Neural cell (in vitro differentiated cells): ENCODE data around the gene AFAP1. TPM values are rescaled to one million over a fixed set of nuclear protein-coding genes. Genes with fewer than 3 reads are reported as not detected.

ENCODE experiments used
- H2AFZ ChIP-seq: fragments of 200-600, 300-800 bp; sonication (generic), shearing (Covaris generic); 2 replicates; pipeline ENCODE4 v1.6.0; 2014; ENCODE audit warnings: low read depth, mild to moderate bottlenecking, antibody characterized with exemption, low read length, moderate library complexity
- H3F3A ChIP-seq: fragments of 200-600 bp; shearing (Covaris generic); 2 replicates; pipeline ENCODE4 v1.6.1; 2016; ENCODE audit warnings: mild to moderate bottlenecking, moderate library complexity, mixed read lengths, antibody characterized with exemption, low read length; ENCODE audit not compliant: insufficient read depth, poor library complexity, severe bottlenecking
- H3K27ac ChIP-seq: fragments of 200-600, 300-800 bp; sonication (generic), shearing (Covaris generic); 2 replicates; pipeline ENCODE4 v1.5.1; 2014; ENCODE audit warnings: mild to moderate bottlenecking, low read length, moderate library complexity
- H3K27me3 ChIP-seq: fragments of 300-800, 200-600 bp; sonication (generic), shearing (Covaris generic); 2 replicates; pipeline ENCODE4 v1.6.0; 2014; ENCODE audit warnings: mild to moderate bottlenecking, low read depth, low read length, moderate library complexity; ENCODE audit not compliant: insufficient read depth
- H3K36me3 ChIP-seq: fragments of 300-800, 200-600 bp; sonication (generic), shearing (Covaris generic); 2 replicates; pipeline ENCODE4 v1.5.1; 2014; ENCODE audit warnings: mild to moderate bottlenecking, antibody characterized with exemption, low read length, moderate library complexity; ENCODE audit not compliant: insufficient read depth
- H3K4me2 ChIP-seq: fragments of 300-800, 200-600 bp; sonication (generic), shearing (Covaris generic); 2 replicates; pipeline ENCODE4 v1.6.0; 2014; ENCODE audit warnings: mild to moderate bottlenecking, low read length
- H3K4me3 ChIP-seq: fragments of 300-800, 200-600 bp; sonication (generic), shearing (Covaris generic); 2 replicates; pipeline ENCODE4 v1.5.1; 2014; ENCODE audit warnings: mild to moderate bottlenecking, low read length, moderate library complexity
- H3K79me2 ChIP-seq: fragments of 200-600 bp; shearing (Covaris generic); replicated peaks from 2 replicates; pipeline ENCODE4 v1.6.0; 2014; ENCODE audit warnings: mild to moderate bottlenecking, low read length, moderate library complexity; ENCODE audit not compliant: insufficient read depth
- H3K9ac ChIP-seq: fragments of 300-800, 200-600 bp; sonication (generic), shearing (Covaris generic); 2 replicates; pipeline ENCODE4 v1.6.1; 2016; ENCODE audit warnings: mild to moderate bottlenecking, low read length, mixed read lengths
- H3K9me2 ChIP-seq: fragments of 200-600 bp; shearing (Covaris generic); 2 replicates; pipeline ENCODE4 v1.6.1; 2016; ENCODE audit warnings: mild to moderate bottlenecking, low read length, mixed read lengths; ENCODE audit not compliant: insufficient read depth
- H3K9me3 ChIP-seq: fragments of 200-600, 300-800 bp; sonication (generic), shearing (Covaris generic); 2 replicates; pipeline ENCODE4 v1.6.1; 2016; ENCODE audit warnings: mild to moderate bottlenecking, mixed run types, low read length, moderate library complexity, mixed read lengths
- H4K20me1 ChIP-seq: fragments of 200-600 bp; shearing (Covaris generic); 2 replicates; pipeline ENCODE4 v1.6.1; 2016; ENCODE audit warnings: mild to moderate bottlenecking, mixed run types; ENCODE audit not compliant: insufficient read depth
- EP300 ChIP-seq: fragments of 450-650 bp; conservative IDR thresholded peaks from 2 replicates; pipeline ENCODE4 v1.6.1; 2014; ENCODE audit warnings: antibody characterized with exemption, mild to moderate bottlenecking, moderate library complexity; ENCODE audit not compliant: poor library complexity, severe bottlenecking
- EZH2 ChIP-seq: fragments of 200-600, 300-800 bp; shearing (Covaris generic), sonication (generic); IDR thresholded peaks from 2 replicates; pipeline ENCODE4 v1.6.1; 2014; ENCODE audit warnings: antibody characterized with exemption, low read length, borderline replicate concordance, mild to moderate bottlenecking; ENCODE audit not compliant: insufficient read depth, poor library complexity, severe bottlenecking
- MXI1 ChIP-seq: fragments of 450-650 bp; conservative IDR thresholded peaks from 2 replicates; pipeline ENCODE4 v1.6.1; 2014; ENCODE audit warnings: antibody characterized with exemption, mild to moderate bottlenecking; ENCODE audit not compliant: poor library complexity, severe bottlenecking
- POLR2AphosphoS5 ChIP-seq: IDR thresholded peaks from 2 replicates; pipeline ENCODE4 v1.6.1; 2012
- RAD21 ChIP-seq: fragments of 450-650 bp; conservative IDR thresholded peaks from 2 replicates; pipeline ENCODE4 v1.6.1; 2014; ENCODE audit warnings: antibody characterized with exemption, mild to moderate bottlenecking, moderate library complexity
- SMC3 ChIP-seq: fragments of 450-650 bp; conservative IDR thresholded peaks from 2 replicates; pipeline ENCODE4 v1.6.1; 2014; ENCODE audit warnings: antibody characterized with exemption, mild to moderate bottlenecking, moderate library complexity; ENCODE audit not compliant: poor library complexity
- TAF1 ChIP-seq: IDR thresholded peaks from 2 replicates; pipeline ENCODE4 v1.6.1; 2012; ENCODE audit warnings: low read depth
- polyA plus RNA-seq: library from polyadenylated mRNA; depleted of rRNA; stranded (reverse); fragments of >200 nt; gene quantifications from 2 replicates; pipeline ENCODE4 v1.2.3, GENCODE V29; 2014
- TF ChIP-seq, protein P1 (sequence below): fragments of 450-650 bp; IDR thresholded peaks from 2 replicates; pipeline ENCODE4 v1.5.1; 2014; ENCODE audit warnings: antibody characterized with exemption, mild to moderate bottlenecking, moderate library complexity; ENCODE audit not compliant: poor library complexity, severe bottlenecking
- TF ChIP-seq, protein P2 (sequence below): IDR thresholded peaks from 2 replicates; pipeline ENCODE4 v1.6.1; 2012; ENCODE audit warnings: borderline replicate concordance

AFAP1 gene
- polyA plus RNA-seq, 1 donor from 2014 or later, result 38.9 TPM

DNA sequence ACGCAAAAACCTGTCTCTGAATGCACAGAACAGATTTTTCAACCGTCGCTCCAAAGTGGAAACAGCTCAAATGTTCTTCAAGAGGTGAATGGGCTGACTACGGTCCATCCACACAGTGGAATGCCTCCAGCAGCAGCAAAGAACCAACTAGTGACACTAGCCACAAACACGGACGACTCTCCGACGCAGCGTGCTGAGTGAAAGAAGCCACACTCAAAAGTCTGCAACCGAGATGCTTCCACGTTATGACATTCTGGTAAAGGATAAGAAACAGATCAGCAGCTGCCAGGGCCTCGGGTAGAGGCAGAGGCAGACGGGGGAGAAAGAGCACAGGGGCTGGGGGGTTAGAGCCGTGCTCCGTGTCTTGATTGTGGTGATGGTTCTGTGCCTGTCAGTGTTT is 125.2 kb downstream of the AFAP1 start:
- H3K9me3 ChIP-seq, result no peaks in the 10 kb centered on the region
- H3F3A ChIP-seq, result no peaks in the 10 kb centered on the region
- no peaks in the 10 kb centered on the region for H4K20me1 ChIP-seq
- peaks cover 12% of the 10 kb centered on the region for H3K36me3 ChIP-seq
- no peak overlapping the region for H2AFZ ChIP-seq
- no peak for TF ChIP-seq TAF1
- TF ChIP-seq EP300, result no peak
- TF ChIP-seq RAD21, result no peak
- TF ChIP-seq, protein P1, sequence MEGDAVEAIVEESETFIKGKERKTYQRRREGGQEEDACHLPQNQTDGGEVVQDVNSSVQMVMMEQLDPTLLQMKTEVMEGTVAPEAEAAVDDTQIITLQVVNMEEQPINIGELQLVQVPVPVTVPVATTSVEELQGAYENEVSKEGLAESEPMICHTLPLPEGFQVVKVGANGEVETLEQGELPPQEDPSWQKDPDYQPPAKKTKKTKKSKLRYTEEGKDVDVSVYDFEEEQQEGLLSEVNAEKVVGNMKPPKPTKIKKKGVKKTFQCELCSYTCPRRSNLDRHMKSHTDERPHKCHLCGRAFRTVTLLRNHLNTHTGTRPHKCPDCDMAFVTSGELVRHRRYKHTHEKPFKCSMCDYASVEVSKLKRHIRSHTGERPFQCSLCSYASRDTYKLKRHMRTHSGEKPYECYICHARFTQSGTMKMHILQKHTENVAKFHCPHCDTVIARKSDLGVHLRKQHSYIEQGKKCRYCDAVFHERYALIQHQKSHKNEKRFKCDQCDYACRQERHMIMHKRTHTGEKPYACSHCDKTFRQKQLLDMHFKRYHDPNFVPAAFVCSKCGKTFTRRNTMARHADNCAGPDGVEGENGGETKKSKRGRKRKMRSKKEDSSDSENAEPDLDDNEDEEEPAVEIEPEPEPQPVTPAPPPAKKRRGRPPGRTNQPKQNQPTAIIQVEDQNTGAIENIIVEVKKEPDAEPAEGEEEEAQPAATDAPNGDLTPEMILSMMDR, result no peak
- TF ChIP-seq MXI1, result no peak
- no peak for TF ChIP-seq POLR2AphosphoS5
- TF ChIP-seq, protein P2, sequence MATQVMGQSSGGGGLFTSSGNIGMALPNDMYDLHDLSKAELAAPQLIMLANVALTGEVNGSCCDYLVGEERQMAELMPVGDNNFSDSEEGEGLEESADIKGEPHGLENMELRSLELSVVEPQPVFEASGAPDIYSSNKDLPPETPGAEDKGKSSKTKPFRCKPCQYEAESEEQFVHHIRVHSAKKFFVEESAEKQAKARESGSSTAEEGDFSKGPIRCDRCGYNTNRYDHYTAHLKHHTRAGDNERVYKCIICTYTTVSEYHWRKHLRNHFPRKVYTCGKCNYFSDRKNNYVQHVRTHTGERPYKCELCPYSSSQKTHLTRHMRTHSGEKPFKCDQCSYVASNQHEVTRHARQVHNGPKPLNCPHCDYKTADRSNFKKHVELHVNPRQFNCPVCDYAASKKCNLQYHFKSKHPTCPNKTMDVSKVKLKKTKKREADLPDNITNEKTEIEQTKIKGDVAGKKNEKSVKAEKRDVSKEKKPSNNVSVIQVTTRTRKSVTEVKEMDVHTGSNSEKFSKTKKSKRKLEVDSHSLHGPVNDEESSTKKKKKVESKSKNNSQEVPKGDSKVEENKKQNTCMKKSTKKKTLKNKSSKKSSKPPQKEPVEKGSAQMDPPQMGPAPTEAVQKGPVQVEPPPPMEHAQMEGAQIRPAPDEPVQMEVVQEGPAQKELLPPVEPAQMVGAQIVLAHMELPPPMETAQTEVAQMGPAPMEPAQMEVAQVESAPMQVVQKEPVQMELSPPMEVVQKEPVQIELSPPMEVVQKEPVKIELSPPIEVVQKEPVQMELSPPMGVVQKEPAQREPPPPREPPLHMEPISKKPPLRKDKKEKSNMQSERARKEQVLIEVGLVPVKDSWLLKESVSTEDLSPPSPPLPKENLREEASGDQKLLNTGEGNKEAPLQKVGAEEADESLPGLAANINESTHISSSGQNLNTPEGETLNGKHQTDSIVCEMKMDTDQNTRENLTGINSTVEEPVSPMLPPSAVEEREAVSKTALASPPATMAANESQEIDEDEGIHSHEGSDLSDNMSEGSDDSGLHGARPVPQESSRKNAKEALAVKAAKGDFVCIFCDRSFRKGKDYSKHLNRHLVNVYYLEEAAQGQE, result no peak
- no peak for TF ChIP-seq SMC3
- TF ChIP-seq EZH2, result no peak
- H3K9ac ChIP-seq, result no peak overlapping the region
- no peak overlapping the region for H3K27ac ChIP-seq
- no peak overlapping the region for H3K4me2 ChIP-seq
- H3K27me3 ChIP-seq, result no peaks in the 10 kb centered on the region
- no peaks in the 10 kb centered on the region for H3K9me2 ChIP-seq
- H3K79me2 ChIP-seq, result no peaks in the 10 kb centered on the region
- H3K4me3 ChIP-seq, result no peak overlapping the region

DNA sequence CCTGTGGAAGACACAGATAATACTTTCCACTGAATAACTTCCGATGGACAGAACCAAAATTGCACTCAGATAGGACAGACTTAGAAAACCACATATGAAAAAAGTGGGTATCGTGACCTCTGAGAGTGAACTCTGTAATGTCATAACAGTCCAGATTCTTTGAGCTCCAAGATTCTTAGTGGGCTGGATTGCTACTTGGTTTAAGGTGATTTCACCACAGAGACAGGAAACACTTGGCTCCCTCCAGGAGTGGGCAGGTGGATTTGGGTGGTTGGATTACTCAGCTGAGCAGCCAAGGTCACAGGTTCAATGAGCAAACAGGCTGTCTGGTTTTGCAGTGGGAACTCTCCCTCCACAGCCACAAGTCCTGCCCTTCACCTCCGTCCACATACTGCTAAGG is 126.0 kb downstream of the AFAP1 start:
- Histone ChIP-seq H3K9ac (no peak overlapping the region), H3K27ac (no peak overlapping the region), H3F3A (no peaks in the 10 kb centered on the region), H3K4me3 (no peak overlapping the region), H3K36me3 (peaks cover 14% of the 10 kb centered on the region), H3K27me3 (no peaks in the 10 kb centered on the region), H3K4me2 (no peak overlapping the region), H2AFZ (no peak overlapping the region), H4K20me1 (no peaks in the 10 kb centered on the region), H3K9me3 (no peaks in the 10 kb centered on the region), H3K79me2 (no peaks in the 10 kb centered on the region), H3K9me2 (no peaks in the 10 kb centered on the region)
- TF ChIP-seq TAF1 (no peak), EZH2 (no peak)
- TF ChIP-seq, protein P2, result no peak
